IMR-90 (cell line): ENCODE results near the gene TRAPPC14. TPM values are rescaled to one million over a fixed set of nuclear protein-coding genes. Genes with fewer than 3 reads are reported as not detected.
"Not testable (repeated sequence)": the region's sequence is repeated elsewhere in the genome, so short reads cannot be mapped to it uniquely, and the experiment has no call there.

Experiments used
- ATAC-seq: fragments of 200-7000 bp; cut with Tn5 transposase; 2 replicates; pipeline ENCODE4 v1.9.1; 2020; ENCODE audit warnings: low read depth, mild to moderate bottlenecking, moderate library complexity
- BruUV-seq: library from RNA; stranded (reverse); fragments of 400-500 nt; replicated peaks from 2 replicates; lab custom pipeline; 2021; lab: Mats Ljungman, UMichigan
- CTCF ChIA-PET: fragments of 300-600 bp; formaldehyde crosslinking; extraction: SDS; loops from one replicate; lab custom pipeline; 2021; ENCODE audit warnings: antibody characterized with exemption; lab: Yijun Ruan, JAX
- POLR2A ChIA-PET: fragments of 300-600 bp; sonication (Branson Sonifier 250); formaldehyde crosslinking; loops from one replicate; lab custom pipeline; 2022; ENCODE audit warnings: antibody characterized with exemption; ENCODE audit not compliant: unreplicated experiment; lab: Charles Lee
- DNase-seq: peaks from one replicate; pipeline ENCODE4 v3.0.0; 2013
- H2AFZ ChIP-seq: replicated peaks from 2 replicates; pipeline ENCODE3; 2013; ENCODE audit warnings: low read length, mild to moderate bottlenecking; ENCODE audit not compliant: poor library complexity
- H2AK5ac ChIP-seq: 2 replicates; pipeline ENCODE4 v1.6.1; 2013; ENCODE audit warnings: low read depth, low read length, inconsistent platforms
- H2AK9ac ChIP-seq: replicated peaks from 2 replicates; pipeline ENCODE3; 2013; ENCODE audit warnings: mild to moderate bottlenecking, low read depth, low read length, moderate library complexity; ENCODE audit not compliant: poor library complexity
- H2BK120ac ChIP-seq: 2 replicates; pipeline ENCODE4 v1.6.1; 2013; ENCODE audit warnings: low read depth, low read length, inconsistent platforms
- H2BK15ac ChIP-seq: 3 replicates; pipeline ENCODE4 v1.6.1; 2013; ENCODE audit warnings: low read depth, low read length, inconsistent platforms
- H2BK20ac ChIP-seq: 2 replicates; pipeline ENCODE4 v1.6.1; 2013; ENCODE audit warnings: low read depth, mild to moderate bottlenecking, inconsistent platforms, low read length, moderate library complexity
- H2BK5ac ChIP-seq: 2 replicates; pipeline ENCODE4 v1.6.1; 2013; ENCODE audit warnings: mild to moderate bottlenecking, low read depth, low read length, inconsistent platforms; ENCODE audit not compliant: poor library complexity, severe bottlenecking
- H3K14ac ChIP-seq: replicated peaks from 2 replicates; pipeline ENCODE4 v1.6.1; 2013; ENCODE audit warnings: low read depth, low read length, inconsistent platforms
- H3K18ac ChIP-seq: 2 replicates; pipeline ENCODE4 v1.6.1; 2013; ENCODE audit warnings: low read depth, low read length, control low read depth
- H3K23ac ChIP-seq: 2 replicates; pipeline ENCODE4 v1.6.1; 2013; ENCODE audit warnings: low read depth, low read length, inconsistent platforms
- H3K27ac ChIP-seq: 2 replicates; pipeline ENCODE4 v1.5.1; 2013; ENCODE audit warnings: mild to moderate bottlenecking, control low read depth, low read length; ENCODE audit not compliant: insufficient read depth
- H3K27me3 ChIP-seq: 2 replicates; pipeline ENCODE4 v1.6.1; 2013; ENCODE audit warnings: low read length; ENCODE audit not compliant: control insufficient read depth, insufficient read depth
- H3K36me3 ChIP-seq: 2 replicates; pipeline ENCODE4 v1.6.1; 2013; ENCODE audit warnings: low read length, mixed read lengths; ENCODE audit not compliant: control insufficient read depth, insufficient read depth
- H3K4ac ChIP-seq: 2 replicates; pipeline ENCODE4 v1.6.1; 2013; ENCODE audit warnings: low read depth, low read length, inconsistent platforms
- H3K4me1 ChIP-seq: 2 replicates; pipeline ENCODE4 v1.6.1; 2013; ENCODE audit warnings: low read length, mixed read lengths; ENCODE audit not compliant: control insufficient read depth, insufficient read depth
- H3K4me2 ChIP-seq: 2 replicates; pipeline ENCODE4 v1.6.1; 2013; ENCODE audit warnings: low read depth, mild to moderate bottlenecking, control low read depth, low read length, moderate library complexity
- H3K4me3 ChIP-seq: 2 replicates; pipeline ENCODE4 v1.5.1; 2013; ENCODE audit warnings: low read depth, mild to moderate bottlenecking, control low read depth, low read length, moderate library complexity; ENCODE audit not compliant: insufficient read depth
- H3K56ac ChIP-seq: 2 replicates; pipeline ENCODE4 v1.6.1; 2013; ENCODE audit warnings: low read length, inconsistent platforms; ENCODE audit not compliant: insufficient read depth; ENCODE audit errors: extremely low read depth
- H3K79me1 ChIP-seq, 2 experiments: 2 replicates each; pipeline ENCODE4 v1.6.1; 2013; ENCODE audit warnings: low read length in 2 of 2, inconsistent platforms in 1 of 2, low read depth in 1 of 2
- H3K9ac ChIP-seq: 2 replicates; pipeline ENCODE4 v1.6.1; 2013; ENCODE audit warnings: low read depth, low read length, control low read depth
- H3K9me1 ChIP-seq: 2 replicates; pipeline ENCODE4 v1.6.1; 2013; ENCODE audit warnings: low read length, inconsistent platforms; ENCODE audit not compliant: insufficient read depth
- H3K9me3 ChIP-seq: 2 replicates; pipeline ENCODE4 v1.6.1; 2013; ENCODE audit warnings: low read length; ENCODE audit not compliant: control insufficient read depth, insufficient read depth
- H4K20me1 ChIP-seq: 2 replicates; pipeline ENCODE4 v1.6.1; 2013; ENCODE audit warnings: low read length, inconsistent platforms; ENCODE audit not compliant: insufficient read depth
- H4K5ac ChIP-seq: 2 replicates; pipeline ENCODE4 v1.6.1; 2013; ENCODE audit warnings: mild to moderate bottlenecking, low read depth, low read length, control low read depth
- H4K8ac ChIP-seq, 2 experiments: 2 replicates each; pipeline ENCODE4 v1.6.1; 2013; ENCODE audit warnings: low read depth in 2 of 2, low read length in 2 of 2, control low read depth in 1 of 2, inconsistent platforms in 1 of 2
- H4K91ac ChIP-seq: 2 replicates; pipeline ENCODE4 v1.6.1; 2013; ENCODE audit warnings: low read depth, low read length, inconsistent platforms; ENCODE audit not compliant: insufficient read depth
- WGBS, 2 experiments: methylation state at CpG; one replicate each; pipeline versions ENCODE4 v1.1.5 to v1.1.7; 2013; ENCODE audit warnings: missing lambda C conversion rate in 2 of 2; ENCODE audit not compliant: insufficient read length in 1 of 2; ENCODE audit errors: extremely low coverage in 2 of 2; 5-methylcytosine and 5-hydroxymethylcytosine counted together
- dilution Hi-C: fragments of 300-500 bp; cut with HindIII; formaldehyde crosslinking; loops from one replicate; pipeline ENCODE4 v1.14.3; 2018; ENCODE audit warnings: low sequenced_read_pairs; ENCODE audit not compliant: unreplicated experiment
- in situ Hi-C: fragments of 300-500 bp; cut with MboI; formaldehyde crosslinking; loops from 3 replicates; pipeline ENCODE4 v1.14.3; 2019; ENCODE audit warnings: low sequenced_read_pairs, inconsistent platforms, mixed read lengths
- intact Hi-C: fragments of 100-400 bp; cut with micrococcal nuclease; formaldehyde crosslinking; loops from 2 replicates; pipeline ENCODE4 v1.10.0; 2022
- polyA plus RNA-seq, 3 experiments: library from polyadenylated mRNA; depleted of rRNA; stranded (reverse); fragments of >200 nt; gene quantifications; 2 replicates each; pipeline ENCODE4 v1.2.3, GENCODE V29; 2012; ENCODE audit warnings: low replicate concordance in 1 of 3
- total RNA-seq: library from RNA; depleted of rRNA; stranded (reverse); fragments of >200 nt; gene quantifications from 2 replicates; pipeline ENCODE4 v1.2.3, GENCODE V29; 2012

TRAPPC14 gene
- total and polyA plus RNA-seq, 2 of the 4 experiments (the other 2 are of a cell fraction), result 4.5 to 15.9 TPM

GRCh38 chr7:100146350-100146749 is 12.2 kb downstream of the TRAPPC14 start:
- intact Hi-C loops, BruUV-seq, H3K4ac ChIP-seq, H3K56ac ChIP-seq, H2BK20ac ChIP-seq, H2AK9ac ChIP-seq, ATAC-seq, H3K27ac ChIP-seq, H4K5ac ChIP-seq, H2BK5ac ChIP-seq, H3K9ac ChIP-seq, H2AFZ ChIP-seq, H4K91ac ChIP-seq, dilution Hi-C loops, H3K23ac ChIP-seq, H3K9me1 ChIP-seq, H3K9me3 ChIP-seq, H2BK120ac ChIP-seq, H3K27me3 ChIP-seq, H2AK5ac ChIP-seq, H4K20me1 ChIP-seq, H3K36me3 ChIP-seq, POLR2A ChIA-PET, H2BK15ac ChIP-seq, H3K4me3 ChIP-seq, H4K8ac ChIP-seq, H3K14ac ChIP-seq, H3K18ac ChIP-seq, H3K4me1 ChIP-seq, in situ Hi-C loops, H3K4me2 ChIP-seq, DNase-seq: not testable (repeated sequence)
- CTCF ChIA-PET, result interaction anchor here (0.8 kb wide), 1 partner anchor 15 kb away, joined by 6 read pairs; no protein-coding TSS in a partner anchor
- H3K79me1 ChIP-seq, result peaks cover 13 to 22% of the 10 kb centered on the region in 2 experiments; a peak in 3 of 4 replicates
- no CpG with 5 or more reads among the region's 4 CpGs for WGBS, 2 experiments
